GM18508 (cell line): ENCODE results near the gene WSB2.
"Not testable (repeated sequence)": the region's sequence is repeated elsewhere in the genome, so short reads cannot be mapped to it uniquely, and the experiment has no call there.

Experiments
- ATAC-seq: cut with Tn5 transposase; IDR thresholded peaks from one replicate; pipeline ENCODE4 v1.9.1; 2021; ENCODE audit warnings: moderate number of reproducible peaks; ENCODE audit not compliant: insufficient read depth, unreplicated experiment

Gene WSB2

DNA sequence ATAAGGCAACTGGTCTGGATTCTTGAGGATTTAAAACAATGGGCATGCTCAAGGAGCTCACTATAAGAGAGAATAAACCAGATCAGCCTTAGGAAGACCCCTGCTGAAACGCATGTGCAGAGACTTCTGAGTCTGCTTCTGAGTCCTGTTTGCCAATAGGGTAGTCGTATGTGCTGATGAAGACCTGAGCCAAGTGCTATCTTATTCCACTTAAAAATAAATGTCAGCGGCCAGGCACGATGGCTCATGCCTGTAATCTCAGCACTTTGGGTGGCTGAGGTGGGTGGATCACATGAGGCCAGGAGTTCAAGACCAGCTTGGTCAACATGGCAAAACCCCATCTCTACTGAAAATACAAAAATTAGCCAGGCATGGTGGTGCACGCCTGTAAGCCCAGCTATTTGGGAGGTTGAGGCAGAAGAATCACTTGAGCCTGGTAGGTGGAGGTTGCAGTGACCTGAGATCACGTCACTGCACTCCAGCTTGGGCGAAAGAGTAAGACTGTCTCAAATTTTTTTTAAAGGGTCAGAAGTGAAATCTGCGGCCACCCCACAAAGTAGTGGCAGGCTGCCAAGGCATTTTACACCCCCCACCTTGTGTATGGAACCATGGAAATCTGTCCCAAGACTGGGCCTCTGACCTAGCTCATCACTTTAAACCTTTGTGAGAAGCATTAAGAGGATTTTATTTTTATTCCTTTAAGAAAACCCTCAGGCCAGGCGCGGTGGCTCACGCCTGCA, 24.1 kb downstream of the WSB2 start:
- no peak for ATAC-seq

DNA sequence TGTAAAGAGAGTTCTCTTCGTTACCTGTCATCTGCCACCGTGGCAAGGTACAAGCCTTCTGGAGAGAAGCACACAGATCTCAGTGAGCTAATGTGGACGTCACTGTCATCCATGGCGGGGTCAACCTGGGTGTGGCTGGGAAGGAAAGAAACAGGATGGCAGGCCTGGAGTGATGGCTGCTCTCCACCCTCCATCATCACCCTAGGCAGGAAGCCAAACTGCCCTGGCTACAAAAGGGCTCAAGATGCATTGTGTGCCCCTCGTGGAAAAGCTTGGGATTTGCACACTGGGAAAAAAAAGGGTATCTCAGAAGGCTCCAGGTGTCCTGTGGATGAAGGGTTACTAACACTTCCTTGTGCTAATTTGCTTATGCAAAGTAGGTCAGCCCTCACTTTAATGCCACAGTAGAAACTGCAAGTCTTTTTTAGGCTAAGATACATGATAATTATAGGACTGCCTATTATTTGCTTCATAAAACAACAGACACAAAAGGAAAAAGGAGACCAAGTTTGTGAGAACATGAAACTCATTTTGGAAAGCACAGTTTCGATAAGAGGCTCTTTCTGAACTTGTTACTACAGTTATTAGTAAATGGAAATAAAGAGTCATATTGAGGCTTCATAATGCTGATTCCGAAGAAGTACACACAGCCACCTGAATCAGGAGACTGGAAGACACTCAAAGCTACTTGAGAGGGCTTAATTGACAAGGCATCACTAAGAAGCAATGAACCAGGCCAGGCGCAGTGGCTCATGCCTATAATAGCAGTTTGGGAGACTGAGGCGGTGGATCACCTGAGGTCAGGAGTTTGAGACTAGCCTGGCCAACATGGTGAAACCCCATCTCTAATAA, 25.6 kb downstream of the WSB2 start:
- peak; percentile 75 for ATAC-seq

DNA sequence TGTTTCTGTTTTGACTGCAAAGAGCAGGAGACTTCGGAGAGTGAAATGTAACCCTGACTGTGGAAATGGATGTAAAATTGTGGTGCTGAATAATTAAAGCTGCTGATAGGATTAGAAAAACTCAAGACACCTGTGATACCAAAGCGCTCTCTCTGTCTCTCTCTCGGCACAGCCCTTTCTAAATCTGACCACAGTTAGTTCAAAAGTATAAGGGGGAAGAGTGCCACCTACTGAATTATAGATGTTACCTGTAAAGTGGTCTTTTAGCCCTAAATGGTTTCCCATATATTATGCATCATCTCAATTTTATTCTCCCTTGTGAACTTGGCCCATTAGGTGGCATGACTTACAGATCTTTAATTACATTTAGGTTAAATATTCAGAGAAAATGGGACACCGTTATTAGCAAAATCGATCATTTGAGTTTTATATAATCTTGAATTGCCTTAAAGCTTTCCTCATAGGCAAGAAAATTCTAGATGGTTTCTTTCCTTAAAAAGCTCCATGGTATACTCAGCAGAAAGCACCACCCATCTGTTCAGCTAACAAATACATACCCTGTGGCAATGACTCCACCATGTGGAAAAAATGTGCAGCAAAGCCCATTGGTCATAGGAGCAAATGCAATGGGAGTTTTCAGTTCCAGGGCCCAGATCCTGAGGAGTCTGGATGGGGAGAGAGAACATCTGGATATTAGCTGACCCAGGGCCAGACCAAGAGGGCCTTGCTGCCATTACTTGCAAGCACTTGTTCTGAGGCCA, 26.4 kb downstream of the WSB2 start:
- no peak for ATAC-seq

DNA sequence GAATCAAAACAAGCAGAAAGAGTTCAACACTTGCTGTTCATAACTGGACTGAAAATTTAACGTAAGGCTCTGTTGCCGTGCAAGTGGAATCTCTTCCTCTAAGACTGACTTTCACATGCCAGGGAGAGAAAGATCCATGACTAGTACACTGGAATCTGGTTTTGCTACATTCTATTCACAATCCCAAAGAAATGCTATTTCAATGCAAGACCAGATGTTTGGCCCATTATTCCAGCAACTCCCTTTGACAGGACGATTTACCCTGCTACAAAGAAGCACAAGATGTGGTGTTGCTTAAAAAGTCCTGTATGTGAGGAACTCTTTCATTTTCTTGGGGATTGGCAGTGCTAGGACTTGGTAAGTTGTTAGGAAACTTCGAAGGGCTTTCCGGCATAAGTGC, 27.1 kb downstream of the WSB2 start:
- ATAC-seq = no peak

DNA sequence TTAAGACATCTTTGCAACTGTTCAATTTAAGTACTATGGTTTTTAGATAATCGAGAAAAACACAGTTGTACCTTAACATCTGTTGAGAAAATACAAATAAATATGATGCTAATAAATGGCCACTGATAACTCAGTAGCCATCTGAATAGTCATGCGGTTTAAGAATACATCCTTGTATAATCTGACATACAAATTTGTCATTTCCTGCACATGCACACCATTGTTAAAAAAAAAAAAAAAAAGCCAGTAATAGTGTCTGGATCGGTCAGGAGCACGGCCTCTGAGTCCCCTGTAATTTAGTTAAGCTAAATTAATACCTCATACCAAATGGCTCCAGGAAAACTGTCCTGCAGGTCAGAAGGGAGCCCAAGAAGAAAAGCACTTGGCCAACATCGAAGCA, 27.7 kb downstream of the WSB2 start:
- ATAC-seq = no peak

DNA sequence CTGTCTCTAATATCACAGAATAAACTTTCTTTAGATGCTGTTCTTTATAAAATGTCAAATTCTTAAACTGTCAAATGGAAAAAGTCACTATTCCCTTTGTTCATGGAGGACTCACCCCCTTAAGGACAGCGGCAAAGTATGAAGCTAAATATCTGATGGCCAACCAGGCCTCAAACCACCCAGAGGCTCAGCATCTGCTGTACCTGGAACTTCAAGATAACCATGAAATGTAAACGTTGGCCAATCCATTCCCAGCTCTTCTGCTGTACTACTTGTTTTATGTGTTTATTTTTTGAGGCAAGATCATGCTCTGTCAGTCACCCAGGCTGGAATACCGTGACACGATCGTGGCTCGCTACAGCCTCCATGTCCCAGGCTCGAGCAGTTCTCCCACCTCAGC, 28.8 kb downstream of the WSB2 start:
- no peak for ATAC-seq

DNA sequence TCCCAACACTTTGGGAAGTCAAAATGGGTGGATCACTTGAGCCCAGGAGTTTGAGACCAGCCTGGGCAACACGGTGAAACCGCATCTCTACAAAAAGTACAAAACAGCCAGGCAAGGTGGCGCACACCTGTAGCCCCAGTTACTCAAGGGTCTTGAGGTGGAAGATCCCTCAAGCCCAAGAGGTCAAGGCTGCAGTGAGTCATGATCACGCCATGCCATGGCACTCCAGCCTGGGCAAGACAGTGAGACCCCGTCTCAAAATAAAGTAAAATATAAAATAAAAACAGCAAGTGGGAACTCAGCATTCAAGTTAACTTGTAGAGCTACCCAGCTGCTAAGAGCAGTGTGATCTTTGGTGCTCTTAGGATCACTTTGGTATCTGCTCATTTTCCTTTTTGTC, 31.8 kb downstream of the WSB2 start:
- ATAC-seq = no peak

DNA sequence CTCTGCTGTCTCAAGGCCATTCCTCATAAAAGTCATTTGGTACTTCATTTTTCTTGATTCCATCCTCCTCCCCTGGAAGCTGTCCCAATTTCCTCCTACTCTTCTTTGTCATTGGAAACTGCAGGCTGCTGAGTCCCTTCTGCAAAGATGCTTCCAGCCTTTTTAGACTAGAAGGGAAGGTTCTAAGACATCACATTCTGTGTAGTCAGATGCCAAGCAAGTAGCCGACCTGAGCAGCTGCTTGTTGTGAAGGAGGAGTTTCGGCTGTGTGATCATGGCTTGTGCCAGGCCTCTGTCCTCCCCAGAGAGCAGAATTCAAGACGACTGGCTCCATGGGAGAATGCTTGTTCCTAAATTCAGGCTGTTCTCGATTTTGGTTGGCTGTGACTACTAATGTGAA, 35.8 kb downstream of the WSB2 start:
- ATAC-seq = no peak

DNA sequence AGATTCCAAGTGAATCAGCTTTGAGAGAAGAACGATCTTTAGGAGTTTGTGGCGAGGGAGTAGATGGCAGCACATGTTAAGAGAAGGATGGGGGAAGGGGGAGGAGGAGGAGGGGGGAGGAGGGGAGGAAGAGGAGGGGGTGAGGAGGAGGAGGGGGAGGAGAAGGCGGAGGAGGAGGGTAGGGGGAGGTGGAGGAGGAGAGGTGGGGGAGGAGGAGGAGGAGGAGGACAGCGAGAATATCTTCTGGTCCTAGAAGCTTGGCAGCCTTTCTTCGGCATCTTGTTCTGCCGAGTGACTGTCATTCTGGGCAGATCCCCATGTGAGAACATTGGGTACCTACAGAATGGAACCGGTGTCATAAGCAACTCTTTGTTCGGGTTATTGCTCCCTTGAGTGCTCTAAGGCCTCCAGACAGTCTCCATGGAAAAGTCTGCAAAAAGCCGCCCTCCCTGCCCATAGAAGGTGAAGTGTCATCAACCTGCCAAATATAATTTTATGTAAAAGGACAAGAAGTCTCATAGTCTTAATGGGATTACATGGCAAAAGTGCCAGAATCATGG, 37.6 kb downstream of the WSB2 start:
- no peak for ATAC-seq

DNA sequence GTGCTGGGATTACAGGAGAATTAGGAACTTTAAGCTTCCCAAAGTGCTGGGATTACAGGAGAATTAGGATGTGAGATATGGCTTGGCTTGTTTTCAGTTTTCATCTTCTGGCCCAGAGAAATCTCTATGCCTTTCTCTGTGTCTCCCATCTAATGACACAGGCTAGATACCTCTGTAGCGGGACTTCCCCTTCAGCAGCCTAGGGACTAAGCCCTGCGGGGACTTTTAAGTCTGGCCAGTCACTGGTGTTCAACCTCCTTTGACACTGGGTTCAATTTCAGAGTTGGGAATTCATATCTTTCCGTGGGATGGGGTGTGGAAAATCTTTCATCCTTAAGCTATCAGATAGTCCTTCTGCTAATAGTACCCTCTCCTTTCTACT, 38.3 kb downstream of the WSB2 start:
- no peak for ATAC-seq

DNA sequence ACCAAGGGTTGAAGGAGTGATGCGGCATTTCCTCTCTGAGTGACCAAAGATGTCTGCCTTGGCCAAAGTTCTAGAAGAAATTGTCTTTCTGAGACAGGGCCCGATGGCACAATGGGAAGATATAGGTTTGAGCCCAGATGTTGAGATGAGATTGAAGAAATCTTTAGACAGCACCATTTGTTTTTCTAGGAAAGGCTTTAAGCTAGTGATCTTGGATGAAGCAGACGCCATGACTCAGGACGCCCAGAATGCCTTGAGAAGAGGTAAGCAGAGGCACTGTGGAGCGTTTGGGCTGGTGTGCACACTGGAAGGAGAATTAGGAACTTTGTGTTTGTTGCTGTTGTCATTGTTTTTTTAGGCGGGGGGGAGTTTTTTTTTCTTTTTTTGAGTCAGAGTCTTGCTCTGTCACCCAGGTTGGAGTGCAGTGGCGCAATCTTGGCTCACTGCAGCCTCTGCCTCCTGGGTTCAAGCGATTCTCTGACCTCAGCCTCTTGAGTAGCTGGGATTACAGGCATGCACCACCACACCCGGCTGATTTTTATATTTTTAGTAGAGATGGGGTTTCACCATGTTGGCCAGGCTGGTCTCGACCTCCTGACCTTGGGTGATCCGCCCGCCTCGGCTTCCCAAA, 38.8 kb downstream of the WSB2 start:
- not testable (repeated sequence) for ATAC-seq

DNA sequence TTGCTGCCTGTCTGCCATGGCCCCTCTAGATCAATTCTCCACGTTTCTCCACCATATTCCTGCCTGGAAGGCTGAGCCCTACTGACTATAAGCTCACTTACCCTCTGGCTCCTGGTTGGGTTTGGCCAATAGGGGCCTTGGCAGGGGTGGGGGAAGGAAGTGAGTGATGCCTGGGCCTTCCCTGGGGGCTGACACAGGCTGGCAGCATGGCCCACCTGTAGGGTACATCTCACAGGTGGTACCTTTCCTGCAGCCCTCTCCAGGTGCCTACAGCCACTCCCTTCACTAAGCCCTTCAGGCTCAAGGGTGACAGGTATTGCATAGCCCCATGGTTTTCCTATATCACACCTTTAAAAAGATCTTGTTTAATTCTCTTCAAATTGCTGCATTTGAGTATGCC, 40.9 kb downstream of the WSB2 start:
- ATAC-seq = no peak

DNA sequence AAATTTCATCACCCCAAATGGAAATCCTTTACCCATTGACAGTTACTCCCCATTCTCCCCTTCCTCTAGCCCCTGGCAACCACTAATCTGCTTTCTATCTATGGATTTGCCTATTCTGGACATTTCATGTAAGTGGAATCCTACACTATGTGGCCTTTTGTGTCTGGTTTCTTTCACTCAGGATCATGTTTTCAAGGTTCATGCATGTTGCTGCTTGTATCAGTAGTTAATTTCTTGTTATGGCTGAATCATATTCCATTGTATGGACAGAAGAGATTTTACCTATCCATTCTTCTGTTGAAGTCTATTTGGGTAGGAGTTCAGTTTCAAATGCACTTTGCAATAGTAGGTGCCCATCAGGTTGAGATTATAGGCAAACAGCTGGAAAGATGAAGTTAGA, 43.1 kb downstream of the WSB2 start:
- no peak for ATAC-seq

DNA sequence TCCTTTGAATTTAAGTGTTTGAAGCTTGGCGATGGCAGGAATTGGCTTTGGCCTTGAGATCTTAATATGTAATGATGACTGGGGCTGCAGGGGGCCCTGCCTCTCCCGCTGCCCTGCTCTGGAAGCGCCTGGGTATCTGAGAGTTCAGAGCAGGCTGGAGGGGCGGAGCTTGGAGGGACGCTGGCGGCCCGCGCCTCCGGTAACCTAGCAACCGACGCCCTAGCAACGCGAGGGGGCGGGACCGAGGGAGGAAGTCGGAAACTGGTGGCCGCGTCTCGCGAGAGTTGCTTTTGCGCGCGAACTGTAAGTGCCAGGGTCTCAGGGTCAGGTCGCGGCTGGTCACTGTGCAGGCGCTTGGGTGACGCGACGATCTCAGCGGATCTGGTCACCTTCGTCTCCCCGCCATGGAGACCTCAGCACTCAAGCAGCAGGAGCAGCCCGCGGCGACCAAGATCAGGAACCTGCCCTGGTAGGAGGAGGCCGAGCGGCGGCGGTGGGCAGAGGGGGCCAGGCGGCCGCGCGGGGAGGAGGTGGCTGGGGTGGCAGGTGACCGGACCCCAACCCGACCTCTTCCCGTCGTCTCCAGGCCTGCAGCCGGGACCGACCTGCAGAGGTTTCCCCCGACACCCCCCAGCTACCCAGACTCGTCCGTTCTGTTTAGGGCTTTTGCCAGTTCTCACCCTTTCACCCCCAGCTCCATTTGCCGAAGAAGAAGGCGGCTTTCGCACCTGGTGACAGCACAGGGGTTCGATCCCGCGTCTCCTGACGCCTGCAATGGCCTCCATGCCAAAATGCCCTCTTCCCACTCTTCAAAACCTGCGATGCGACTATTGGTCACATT, 44.3 kb downstream of the WSB2 start, which contains the start of gene RFC5:
Gene RFC5, plus strand, starts transcription at position 280 of the 841 bp plus-strand sequence. Its CDS starts 125 bp downstream, at position 405.
- ATAC-seq = peak; percentile 73

DNA sequence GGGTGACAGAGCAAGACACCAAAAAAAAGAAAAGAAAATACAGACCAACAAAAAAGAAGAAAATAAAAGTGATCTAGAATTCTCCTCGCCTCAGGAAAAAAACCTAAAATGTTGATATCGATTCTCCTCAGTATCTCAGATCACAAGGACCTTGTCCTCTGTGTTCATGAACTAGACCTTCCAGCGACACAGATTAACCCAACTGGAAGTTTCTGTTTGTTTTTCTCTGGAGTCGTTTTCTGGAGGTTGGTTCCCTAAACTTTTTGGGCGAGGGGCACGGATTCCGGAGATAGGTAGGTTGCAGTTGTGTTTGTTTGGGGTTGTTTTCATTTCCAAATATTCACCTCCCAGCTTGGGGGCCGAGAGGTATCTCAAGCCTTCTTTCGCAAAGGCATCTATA, 45.0 kb downstream of the WSB2 start:
- ATAC-seq = no peak

DNA sequence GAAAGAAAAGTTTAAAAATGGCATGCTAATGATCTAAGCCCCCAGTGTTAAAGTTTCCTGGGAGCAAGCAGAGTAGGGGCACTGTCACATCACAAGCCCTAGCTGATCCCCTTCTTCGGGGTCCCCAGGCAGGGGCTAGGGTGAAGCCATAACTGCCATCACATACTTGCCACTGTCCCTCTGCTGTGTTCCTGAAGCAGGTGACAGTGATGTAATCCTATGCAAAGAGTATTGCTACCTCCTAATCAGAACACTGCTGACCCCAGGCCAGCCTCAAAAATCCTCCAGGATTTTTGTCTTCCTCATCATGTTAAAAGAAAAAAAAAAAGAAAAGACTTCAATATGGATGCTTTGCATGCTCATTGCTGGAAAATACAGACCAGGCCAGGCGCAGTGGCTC, 45.7 kb downstream of the WSB2 start:
- ATAC-seq = no peak

DNA sequence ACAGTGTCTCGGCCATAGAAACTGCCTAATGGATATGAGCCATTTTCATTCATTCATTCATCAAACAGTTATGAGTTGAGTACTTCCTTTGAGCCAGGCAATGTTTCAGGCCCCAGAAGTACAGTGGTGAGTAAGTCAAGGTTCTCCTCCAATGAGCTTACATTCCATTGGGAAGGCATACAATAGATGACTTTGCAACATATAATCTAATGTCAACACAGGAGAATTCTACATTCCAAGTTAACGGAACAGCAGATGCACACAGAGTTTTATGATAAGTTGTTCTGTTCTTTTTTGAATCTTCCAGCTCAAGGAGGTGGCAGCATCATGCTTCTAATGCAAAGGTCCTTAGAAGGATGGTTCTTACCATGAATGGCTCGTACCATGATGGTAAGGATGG, 47.7 kb downstream of the WSB2 start:
- ATAC-seq = no peak

DNA sequence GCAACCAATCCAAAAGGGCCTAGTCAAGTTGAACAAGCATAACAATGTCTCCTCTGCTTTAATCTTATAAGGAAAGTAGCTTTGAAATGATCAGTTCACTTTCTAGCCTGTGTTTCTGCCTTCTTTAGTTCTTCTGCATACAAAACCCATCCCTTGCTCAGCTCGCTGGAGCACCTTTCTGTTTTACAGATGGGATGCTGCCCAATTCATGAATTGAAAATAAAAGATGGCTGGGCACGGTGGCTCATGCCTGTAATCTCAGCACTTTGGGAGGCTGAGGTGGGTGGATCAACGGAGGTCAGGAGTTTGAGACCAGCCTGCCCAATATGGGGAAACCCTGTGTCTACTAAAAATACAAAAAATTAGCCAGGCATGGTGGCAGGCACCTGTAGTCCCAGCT, 49.0 kb downstream of the WSB2 start:
- no peak for ATAC-seq

DNA sequence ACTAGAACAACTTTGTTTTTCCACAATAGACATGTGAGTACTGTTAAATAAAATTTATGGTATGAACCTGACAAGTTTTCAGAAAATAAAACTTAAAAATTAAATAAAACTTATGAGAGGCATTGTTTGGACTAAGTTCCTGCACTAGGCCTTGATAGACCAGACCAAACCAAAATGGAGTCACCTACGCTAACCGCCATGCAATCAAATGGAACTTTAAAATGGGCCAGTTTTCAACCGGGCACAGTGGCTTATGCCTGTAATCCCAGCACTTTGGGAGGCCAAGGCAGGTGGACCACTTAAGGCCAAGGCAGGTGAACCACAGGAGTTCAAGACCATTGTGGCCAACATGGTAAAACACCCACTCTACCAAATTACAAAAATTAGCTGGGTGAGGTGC, 49.6 kb downstream of the WSB2 start:
- no peak for ATAC-seq
